HL-60 (cell line): ENCODE results near the gene SUGP1.
"Not testable (repeated sequence)": the region's sequence is repeated elsewhere in the genome, so short reads cannot be mapped to it uniquely, and the experiment has no call there.

Experiments
- CTCF ChIP-seq: IDR thresholded peaks from one replicate; pipeline ENCODE4 v1.5.1; 2011; ENCODE audit warnings: low read length, control low read depth, inconsistent platforms; ENCODE audit not compliant: insufficient read depth
- GABPA ChIP-seq: IDR thresholded peaks from 2 replicates; pipeline ENCODE4 v1.6.1; 2012; ENCODE audit warnings: low read depth
- POLR2AphosphoS5 ChIP-seq: IDR thresholded peaks from 2 replicates; pipeline ENCODE4 v1.6.1; 2012; ENCODE audit warnings: low read depth
- REST ChIP-seq: IDR thresholded peaks from 2 replicates; pipeline ENCODE4 v1.6.1; 2012; ENCODE audit warnings: low read depth; ENCODE audit not compliant: insufficient replicate concordance
- SPI1 ChIP-seq: IDR thresholded peaks from 2 replicates; pipeline ENCODE4 v1.6.1; 2012; ENCODE audit warnings: low read depth, mild to moderate bottlenecking, borderline replicate concordance

- TF ChIP-seq CTCF, REST, POLR2AphosphoS5, SPI1, GABPA: not testable (repeated sequence)
Measured at GRCh38 chr19:19350756-19351155, 30.4 kb upstream of the SUGP1 start.
